ENCODE measurements around the gene IL17RA.
"Not testable (repeated sequence)": the region's sequence is repeated elsewhere in the genome, so short reads cannot be mapped to it uniquely, and the experiment has no call there.

IL17RA gene

GRCh38 chr22:17138513-17138912 is 53.7 kb downstream of the IL17RA start:
- no peak for DNase-seq (ENCODE audit: low read depth)
- in situ Hi-C loops (cut with HindIII; ENCODE audit: low sequenced_read_pairs), result no loop called here
- no peak for TF ChIP-seq CTCF (IDR thresholded peaks at IDR 0.05; ENCODE audit: low read depth, low read length, missing control alignments)
- H3K4me3 ChIP-seq (ENCODE audit: low read depth, low read length), result no peak overlapping the region

- no peak for TF ChIP-seq CTCF (IDR thresholded peaks at IDR 0.05; ENCODE audit: low read depth, low read length, missing control alignments)
- DNase-seq (ENCODE audit: low read depth), result no peak
- no peak overlapping the region for H3K4me3 ChIP-seq (ENCODE audit: low read depth, low read length)
- in situ Hi-C loops (cut with HindIII; ENCODE audit: low sequenced_read_pairs), result no loop called here
Measured at GRCh38 chr22:17140022-17140421, 55.2 kb downstream of the IL17RA start.

- no peak for TF ChIP-seq CTCF (IDR thresholded peaks at IDR 0.05; ENCODE audit: low read depth, low read length, missing control alignments)
- DNase-seq (ENCODE audit: low read depth), result no peak
- in situ Hi-C loops (cut with HindIII; ENCODE audit: low sequenced_read_pairs), result no loop called here
Measured at GRCh38 chr22:17140826-17141766, 56.3 kb downstream of the IL17RA start.

GRCh38 chr22:17143101-17143500 is 58.3 kb downstream of the IL17RA start:
- DNase-seq (ENCODE audit: low read depth), result no peak
- no peak overlapping the region for H3K4me3 ChIP-seq (ENCODE audit: low read depth, low read length)
- in situ Hi-C loops (cut with HindIII; ENCODE audit: low sequenced_read_pairs), result no loop called here
- TF ChIP-seq CTCF (IDR thresholded peaks at IDR 0.05; ENCODE audit: low read depth, low read length, missing control alignments), result no peak

More at GRCh38 chr22:17140826-17141766, 56.3 kb downstream of the IL17RA start:
- H3K4me3 ChIP-seq (ENCODE audit: low read depth, low read length), result no peak overlapping the region

GRCh38 chr22:17143826-17144225 is 59.0 kb downstream of the IL17RA start:
- TF ChIP-seq CTCF (IDR thresholded peaks at IDR 0.05; ENCODE audit: low read depth, low read length, missing control alignments), result no peak
- in situ Hi-C loops (cut with HindIII; ENCODE audit: low sequenced_read_pairs), result no loop called here
- no peak for DNase-seq (ENCODE audit: low read depth)
- H3K4me3 ChIP-seq (ENCODE audit: low read depth, low read length), result no peak overlapping the region

GRCh38 chr22:17145021-17145680 is 60.4 kb downstream of the IL17RA start:
- in situ Hi-C loops (cut with HindIII; ENCODE audit: low sequenced_read_pairs), result no loop called here
- DNase-seq (ENCODE audit: low read depth), result no peak
- TF ChIP-seq CTCF (IDR thresholded peaks at IDR 0.05; ENCODE audit: low read depth, low read length, missing control alignments), result no peak
- no peak overlapping the region for H3K4me3 ChIP-seq (ENCODE audit: low read depth, low read length)

- H3K4me3 ChIP-seq (ENCODE audit: low read depth, low read length); DNase-seq (ENCODE audit: low read depth); in situ Hi-C loops (cut with HindIII; ENCODE audit: low sequenced_read_pairs): not testable (repeated sequence)
Measured at GRCh38 chr22:17147458-17147857, 62.7 kb downstream of the IL17RA start.
